Kidney (tissue), 14 donors: Measurements from ENCODE around the gene FAAP24. TPM values are rescaled to one million over a fixed set of nuclear protein-coding genes. Genes with fewer than 3 reads are reported as not detected.
"Not testable (repeated sequence)": the region's sequence is repeated elsewhere in the genome, so short reads cannot be mapped to it uniquely, and the experiment has no call there.

Source experiments
- DNase-seq, 5 donors: peaks; one replicate each; pipeline ENCODE4 v3.0.0-alpha.2; 2013 to 2020
- FAIRE-seq: peaks from 2 replicates; lab custom pipeline; 2012; peaks lifted over from hg19 to GRCh38; lab: Jason Lieb, UNC
- H3K27ac ChIP-seq, 2 donors: one replicate each; pipeline ENCODE4 v1.7.0; 2013; ENCODE audit warnings: low read depth in 2 of 2, low read length in 2 of 2, inconsistent platforms in 1 of 2
- H3K27me3 ChIP-seq: one replicate; pipeline ENCODE4 v1.7.1; 2013; ENCODE audit warnings: low read length, inconsistent platforms; ENCODE audit not compliant: control insufficient read depth, insufficient read depth
- H3K36me3 ChIP-seq, 3 donors: one replicate each; pipeline versions ENCODE4 v1.7.0 to v1.7.1; 2013; ENCODE audit warnings: low read length in 3 of 3, control low read depth in 1 of 3, inconsistent platforms in 1 of 3; ENCODE audit not compliant: insufficient read depth in 3 of 3, control insufficient read depth in 2 of 3
- H3K4me1 ChIP-seq, 3 donors: one replicate each; pipeline versions ENCODE4 v1.7.0 to v1.7.1; 2013; ENCODE audit warnings: low read length in 3 of 3, inconsistent platforms in 1 of 3, low read depth in 1 of 3; ENCODE audit not compliant: control insufficient read depth in 2 of 3, insufficient read depth in 2 of 3
- H3K4me3 ChIP-seq, 3 donors: one replicate each; pipeline versions ENCODE4 v1.7.0 to v1.8.1; 2013; ENCODE audit warnings: low read length in 3 of 3, control low read depth in 1 of 3, inconsistent platforms in 1 of 3
- H3K9ac ChIP-seq, 3 donors: one replicate each; pipeline versions ENCODE4 v1.7.0 to v1.7.1; 2013; ENCODE audit warnings: low read length in 3 of 3, control low read depth in 1 of 3, inconsistent platforms in 1 of 3
- H3K9me3 ChIP-seq, 3 donors: one replicate each; pipeline versions ENCODE4 v1.7.0 to v1.7.1; 2013; ENCODE audit warnings: low read length in 3 of 3, control low read depth in 1 of 3, inconsistent platforms in 1 of 3; ENCODE audit not compliant: control insufficient read depth in 2 of 3, insufficient read depth in 1 of 3
- intact Hi-C: fragments of 100-400 bp; cut with DNase I; formaldehyde crosslinking; loops from one replicate; pipeline ENCODE4 v1.11.1; 2022
- polyA plus RNA-seq: library from polyadenylated mRNA; stranded (reverse); fragments of 350-450 nt; fragmentation: Illumina TruSeq; extraction: RNeasy Lipid Tissue Mini Kit (QIAGEN cat#74804); gene quantifications from one replicate; pipeline ENCODE4 v1.2.3, GENCODE V29; 2014; ENCODE audit warnings: low read depth, low replicate concordance; ENCODE audit not compliant: insufficient read depth
- total RNA-seq: library from RNA; stranded (reverse); fragmentation: NEBNext Ultra II Directional; extraction: Animal tissue kit (Norgen Biotek cat#: 25700); gene quantifications from one replicate; pipeline ENCODE4 v1.2.1, GENCODE V29; 2021
- TF ChIP-seq, protein P1 (sequence below): IDR thresholded peaks from 3 replicates; pipeline ENCODE4 v1.5.1; 2012; ENCODE audit warnings: mild to moderate bottlenecking, moderate library complexity, borderline replicate concordance; ENCODE audit not compliant: insufficient read depth; ENCODE audit errors: extremely low read depth
- donor health status: control.
- donor health status: control.
- donor health status: control.
- donor health status: control.
- donor health status: control.
- donor health status: DM: yes; HTN: yes; CAD: no.
- donor health status: Normal renal cell carcinoma (clear cell type).

FAAP24 gene
- total and polyA plus RNA-seq, 2 donors from 2014 or later = 1.4 to 2.0 TPM

DNA sequence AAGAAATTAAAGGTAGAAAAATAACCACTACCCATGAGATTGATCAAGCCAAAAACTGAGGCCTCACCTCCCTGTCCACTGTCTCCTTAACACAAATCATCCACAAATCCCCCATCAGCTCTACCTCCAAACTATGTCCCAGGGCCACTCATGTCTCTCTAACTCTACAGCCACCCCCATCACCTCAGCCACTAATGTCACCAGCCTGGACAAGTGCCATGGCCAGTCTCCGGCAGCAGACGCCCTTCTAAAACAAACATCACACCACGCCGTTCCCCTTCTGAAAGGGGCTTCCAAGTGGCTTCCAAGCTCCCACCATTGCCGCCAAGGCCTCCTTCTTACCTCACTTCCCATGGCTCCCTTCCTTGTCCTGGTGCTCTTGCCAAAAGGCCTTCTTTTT is 16.2 kb downstream of the FAAP24 start:
- H3K4me1 ChIP-seq, H3K9me3 ChIP-seq, intact Hi-C loops, H3K9ac ChIP-seq, H3K36me3 ChIP-seq, H3K27me3 ChIP-seq, H3K27ac ChIP-seq, DNase-seq, FAIRE-seq, H3K4me3 ChIP-seq: not testable (repeated sequence)

DNA sequence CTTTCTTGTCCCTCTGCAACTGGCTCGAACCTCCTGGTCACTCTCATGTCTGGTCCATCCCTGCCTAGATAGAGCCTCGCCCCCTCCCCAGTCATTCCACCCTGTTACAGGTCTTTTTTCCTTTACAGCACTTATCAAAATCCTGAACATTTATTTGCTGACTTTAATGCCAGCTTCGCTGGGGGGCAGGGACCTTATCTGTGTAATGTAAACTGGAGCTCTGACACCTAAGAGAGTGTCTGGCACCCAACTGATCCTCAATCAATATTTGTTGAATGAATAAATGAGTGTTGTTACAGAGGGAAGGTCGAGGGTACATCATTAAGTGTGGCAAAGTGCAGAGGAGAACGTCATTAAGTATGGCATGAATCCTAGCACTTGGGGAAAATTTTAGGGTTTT is 16.7 kb downstream of the FAAP24 start:
- DNase-seq (no peak), FAIRE-seq (no peak)
- Histone ChIP-seq H3K4me3 (no peak overlapping the region), H3K27me3 (no peaks in the 10 kb centered on the region), H3K36me3 (peaks cover 0 to 7% (median 6%) of the 10 kb centered on the region in 3 donors), H3K9ac (no peak overlapping the region), H3K9me3 (no peaks in the 10 kb centered on the region), H3K4me1 (no peaks in the 10 kb centered on the region), H3K27ac (no peak overlapping the region)
- intact Hi-C loops = no loop called here
- TF ChIP-seq, protein P1, sequence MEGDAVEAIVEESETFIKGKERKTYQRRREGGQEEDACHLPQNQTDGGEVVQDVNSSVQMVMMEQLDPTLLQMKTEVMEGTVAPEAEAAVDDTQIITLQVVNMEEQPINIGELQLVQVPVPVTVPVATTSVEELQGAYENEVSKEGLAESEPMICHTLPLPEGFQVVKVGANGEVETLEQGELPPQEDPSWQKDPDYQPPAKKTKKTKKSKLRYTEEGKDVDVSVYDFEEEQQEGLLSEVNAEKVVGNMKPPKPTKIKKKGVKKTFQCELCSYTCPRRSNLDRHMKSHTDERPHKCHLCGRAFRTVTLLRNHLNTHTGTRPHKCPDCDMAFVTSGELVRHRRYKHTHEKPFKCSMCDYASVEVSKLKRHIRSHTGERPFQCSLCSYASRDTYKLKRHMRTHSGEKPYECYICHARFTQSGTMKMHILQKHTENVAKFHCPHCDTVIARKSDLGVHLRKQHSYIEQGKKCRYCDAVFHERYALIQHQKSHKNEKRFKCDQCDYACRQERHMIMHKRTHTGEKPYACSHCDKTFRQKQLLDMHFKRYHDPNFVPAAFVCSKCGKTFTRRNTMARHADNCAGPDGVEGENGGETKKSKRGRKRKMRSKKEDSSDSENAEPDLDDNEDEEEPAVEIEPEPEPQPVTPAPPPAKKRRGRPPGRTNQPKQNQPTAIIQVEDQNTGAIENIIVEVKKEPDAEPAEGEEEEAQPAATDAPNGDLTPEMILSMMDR = no peak

DNA sequence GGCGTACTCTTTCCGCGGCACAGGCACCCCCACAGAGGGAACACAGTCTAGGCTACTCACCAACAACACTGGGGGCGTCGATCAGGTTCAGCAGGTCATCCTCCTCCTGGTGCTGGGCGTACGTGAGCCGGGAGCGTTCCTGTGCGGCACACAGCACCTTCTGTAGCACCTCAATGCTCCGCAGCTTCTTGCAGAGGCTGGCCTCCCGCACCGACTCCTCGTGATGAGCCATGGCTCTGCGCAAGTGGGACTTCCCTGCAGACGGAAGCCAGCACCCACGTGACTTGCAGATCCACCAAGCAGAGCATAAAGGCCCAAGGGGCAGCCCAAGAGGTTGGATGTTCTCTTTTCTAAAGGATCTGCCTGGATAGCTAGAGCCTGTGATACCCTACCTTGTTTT is 23.9 kb downstream of the FAAP24 start:
- H3K4me1 ChIP-seq, H3K9ac ChIP-seq, H3K27ac ChIP-seq, H3K27me3 ChIP-seq, H3K4me3 ChIP-seq, FAIRE-seq, H3K9me3 ChIP-seq, intact Hi-C loops, DNase-seq: not testable (repeated sequence)
- peaks cover 0 to 12% (median 8%) of the 10 kb centered on the region in 3 donors for H3K36me3 ChIP-seq

DNA sequence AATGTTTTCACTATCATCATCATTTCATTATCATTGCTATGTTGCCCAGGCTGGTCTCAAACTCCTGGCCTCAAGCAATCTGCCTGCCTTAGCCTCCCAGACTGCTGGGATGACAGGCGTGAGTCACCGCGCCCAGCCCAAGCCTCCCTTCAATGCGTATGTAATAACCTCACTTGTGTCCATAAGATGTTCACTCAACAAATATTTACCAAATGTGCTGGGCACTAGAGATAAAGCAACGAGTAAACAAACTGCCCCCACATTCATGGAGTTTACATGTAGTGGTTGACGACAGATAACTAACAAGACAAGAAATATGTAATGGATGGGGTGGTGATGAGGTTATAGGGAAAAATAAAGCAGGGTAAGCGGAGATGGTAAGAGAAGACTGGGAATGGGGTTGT is 25.0 kb downstream of the FAAP24 start:
- FAIRE-seq, H3K9me3 ChIP-seq, H3K4me1 ChIP-seq, DNase-seq, intact Hi-C loops, H3K9ac ChIP-seq, H3K4me3 ChIP-seq, H3K27me3 ChIP-seq, H3K27ac ChIP-seq: not testable (repeated sequence)
- H3K36me3 ChIP-seq = peaks cover 0 to 12% (median 5%) of the 10 kb centered on the region in 3 donors

DNA sequence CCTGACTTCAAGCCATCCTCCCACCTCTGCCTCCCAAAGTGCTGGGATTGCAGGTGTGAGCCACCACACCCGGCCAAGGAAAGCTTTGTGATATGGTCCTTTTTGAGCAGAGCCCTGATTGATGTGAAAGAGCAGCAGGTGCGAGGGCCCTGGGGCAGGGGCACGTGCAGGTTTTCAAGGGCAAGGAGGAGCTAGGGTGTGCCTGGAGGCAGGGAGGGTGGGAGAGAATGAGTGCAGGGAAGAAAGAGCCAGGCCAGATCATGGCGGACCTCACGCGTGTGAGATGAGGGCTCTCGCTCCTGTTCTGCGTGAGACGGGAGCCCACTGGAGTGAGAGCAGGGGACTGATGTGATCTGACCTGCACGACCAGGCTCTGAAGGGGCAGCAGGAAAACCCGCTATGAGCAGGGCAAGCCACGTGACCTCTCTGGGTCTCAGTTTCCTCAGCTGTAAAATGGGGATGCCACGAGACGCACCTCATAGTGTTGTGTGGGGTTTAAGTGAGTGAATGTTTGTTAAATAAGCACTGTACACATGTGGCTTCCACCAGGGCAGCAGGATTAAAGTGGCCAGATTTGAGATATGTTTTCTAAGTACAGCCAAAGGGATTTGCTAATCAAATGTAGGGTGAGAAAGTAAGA is 25.8 kb downstream of the FAAP24 start:
- no peaks in the 10 kb centered on the region for H3K9me3 ChIP-seq
- peaks cover 0 to 8% (median 8%) of the 10 kb centered on the region in 3 donors for H3K4me1 ChIP-seq
- H3K27ac ChIP-seq = no peak overlapping the region
- DNase-seq (no peak), FAIRE-seq (no peak)
- no peak overlapping the region for H3K9ac ChIP-seq
- intact Hi-C loops = no loop called here
- H3K36me3 ChIP-seq = peaks cover 0 to 12% (median 5%) of the 10 kb centered on the region in 3 donors
- H3K4me3 ChIP-seq = no peak overlapping the region
- H3K27me3 ChIP-seq = no peaks in the 10 kb centered on the region
- TF ChIP-seq, protein P1 = no peak
